ENCODE results near the gene RNASEH2C.
A peak's percentile ranks its signal among the peaks of the same experiment; 100 is the strongest.
"Not testable (repeated sequence)": the region's sequence is repeated elsewhere in the genome, so short reads cannot be mapped to it uniquely, and the experiment has no call there.

Gene RNASEH2C

DNA sequence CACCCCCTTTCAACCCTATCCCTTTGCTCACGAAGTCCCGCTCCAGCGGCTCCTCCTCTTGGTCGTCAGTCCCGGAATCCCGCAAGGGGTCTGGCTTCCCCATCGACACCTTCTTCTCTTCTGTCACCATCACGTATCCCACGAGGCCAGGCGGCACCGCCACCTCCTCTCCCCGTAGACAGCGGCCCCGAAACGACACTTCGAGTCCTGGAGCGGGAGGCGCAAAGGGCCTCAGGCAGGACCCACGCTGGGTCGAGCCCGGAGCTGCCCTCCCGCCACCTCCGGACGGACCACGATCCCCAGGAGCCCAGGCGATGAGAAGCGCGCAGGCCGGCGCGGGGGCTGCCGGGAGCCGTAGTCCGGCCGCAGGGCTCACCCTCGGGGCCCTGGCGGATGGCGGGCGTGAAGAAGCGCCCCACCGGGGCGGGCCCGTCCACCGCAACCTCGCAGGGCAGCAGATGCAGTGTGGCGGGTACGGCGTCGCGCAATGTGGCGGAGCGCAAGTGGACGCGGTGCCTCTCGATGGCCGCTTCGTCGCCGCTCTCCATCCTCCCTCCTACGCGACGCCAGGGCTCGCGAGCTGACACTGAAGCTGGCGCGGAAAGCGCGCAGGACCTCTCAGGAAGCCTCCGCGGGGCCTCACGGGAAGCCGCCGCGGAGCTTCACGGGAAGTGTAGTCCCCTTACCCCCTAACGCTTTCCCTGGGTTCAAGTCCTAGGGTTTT is at the start of gene RNASEH2C:
RNASEH2C (minus strand) TSS at position 588 of the 724 bp plus-strand sequence; CDS start at position 548, 40 bp downstream.
- DNase-seq, result peak; percentile 95

DNA sequence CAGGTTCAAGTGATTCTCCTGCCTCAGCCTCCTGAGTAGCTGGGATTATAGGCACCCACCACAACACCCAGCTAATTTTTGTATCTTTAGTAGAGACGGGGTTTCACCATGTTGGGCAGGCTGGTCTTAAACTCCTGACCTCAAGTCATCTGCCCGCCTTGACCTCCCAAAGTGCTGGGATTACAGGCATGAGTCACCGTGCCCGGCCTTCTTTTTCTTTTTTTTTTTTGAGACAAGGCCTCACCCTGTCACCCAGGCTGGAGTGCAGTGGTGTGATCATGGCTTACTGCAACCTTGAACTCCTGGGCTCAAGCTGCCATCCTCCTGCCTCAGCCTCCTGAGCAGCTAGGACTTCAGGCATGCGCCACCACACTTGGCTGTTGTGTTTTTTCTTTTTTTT is 47.2 kb upstream of the RNASEH2C start:
- DNase-seq, result not testable (repeated sequence)

DNA sequence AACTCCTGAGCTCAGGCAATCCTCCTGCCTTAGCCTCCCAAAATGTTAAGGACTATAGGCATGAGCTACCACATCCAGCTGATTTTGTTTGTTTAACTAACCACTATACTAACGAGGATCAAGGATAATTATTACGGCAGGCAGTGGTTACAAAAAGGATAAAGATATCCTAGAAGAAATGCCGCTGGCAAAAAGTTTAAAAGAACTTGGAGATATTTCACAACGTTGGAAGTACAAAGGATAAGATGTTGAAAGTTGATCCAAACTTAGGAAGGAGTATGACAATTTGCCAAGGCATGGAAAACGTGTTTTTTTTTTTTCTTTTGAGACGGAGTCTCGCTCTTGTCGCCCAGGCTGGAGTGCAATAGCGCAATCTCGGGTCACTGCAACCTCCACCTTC is 46.8 kb upstream of the RNASEH2C start:
- DNase-seq, result no peak

DNA sequence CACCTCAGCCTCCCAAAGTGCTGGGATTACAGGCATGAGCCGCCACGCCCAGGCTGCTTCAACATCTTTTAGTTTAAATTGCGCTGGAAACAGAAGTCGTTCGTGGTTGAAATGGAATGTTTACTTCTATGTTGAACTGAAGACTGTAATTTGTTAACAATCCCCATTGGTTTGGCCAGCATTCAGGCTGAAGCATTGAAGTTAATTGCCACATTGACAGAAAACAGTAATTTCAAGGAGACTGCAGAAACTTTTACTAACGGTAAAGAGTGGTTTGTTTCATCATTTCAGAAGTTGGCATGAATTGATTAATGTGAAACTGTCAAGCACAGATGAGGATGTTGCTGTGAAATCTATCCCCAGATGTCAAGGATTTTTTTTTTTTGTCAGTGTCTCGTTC is 45.9 kb upstream of the RNASEH2C start:
- DNase-seq, result no peak

- DNase-seq, result no peak
Measured at GRCh38 chr11:65764434-65764833, 43.8 kb upstream of the RNASEH2C start.

DNA sequence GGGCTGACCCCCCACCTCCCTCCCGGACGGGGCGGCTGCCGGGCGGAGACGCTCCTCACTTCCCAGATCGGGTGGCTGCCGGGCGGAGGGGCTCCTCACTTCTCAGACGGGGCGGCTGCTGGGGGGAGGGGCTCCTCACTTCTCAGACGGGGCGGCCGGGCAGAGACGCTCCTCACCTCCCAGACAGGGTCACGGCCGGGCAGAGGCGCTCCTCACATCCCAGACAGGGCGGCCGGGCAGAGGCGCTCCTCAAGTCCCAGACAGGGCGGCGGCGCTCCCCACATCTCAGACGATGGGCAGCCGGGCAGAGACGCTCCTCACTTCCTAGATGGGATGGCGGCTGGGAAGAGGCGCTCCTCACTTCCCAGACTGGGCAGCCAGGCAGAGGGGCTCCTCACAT is 42.2 kb upstream of the RNASEH2C start:
- not testable (repeated sequence) for DNase-seq

GRCh38 chr11:65762169-65762568 is 41.6 kb upstream of the RNASEH2C start:
- not testable (repeated sequence) for DNase-seq

- no peak for DNase-seq
Measured at GRCh38 chr11:65745049-65745448, 24.5 kb upstream of the RNASEH2C start.

GRCh38 chr11:65744699-65745042 is 24.1 kb upstream of the RNASEH2C start:
- DNase-seq, result no peak

- no peak for DNase-seq
Measured at GRCh38 chr11:65744026-65744698, 23.6 kb upstream of the RNASEH2C start.

- no peak for DNase-seq
Measured at GRCh38 chr11:65743681-65744025, 23.1 kb upstream of the RNASEH2C start.

GRCh38 chr11:65742353-65742752 is 21.8 kb upstream of the RNASEH2C start:
- DNase-seq, result no peak

DNA sequence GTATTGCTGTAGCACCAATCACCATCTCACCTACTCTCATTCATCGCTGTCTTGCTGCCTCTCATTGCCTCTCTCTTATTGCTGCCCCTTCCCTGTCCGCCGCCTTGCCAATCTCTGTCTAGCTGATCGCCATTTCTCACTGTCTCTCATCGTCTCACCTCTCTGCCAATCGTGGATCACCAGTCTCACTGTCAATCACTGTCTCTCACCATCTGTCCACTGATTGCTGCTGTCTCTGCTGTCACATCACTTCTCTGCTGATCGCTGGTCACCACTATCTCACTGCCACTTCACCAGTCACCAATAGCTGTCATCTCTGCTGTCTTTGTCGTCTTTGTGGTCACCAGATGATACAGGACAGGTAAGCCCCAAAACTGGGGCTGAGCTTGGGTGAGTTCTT is 20.6 kb upstream of the RNASEH2C start:
- no peak for DNase-seq

- no peak for DNase-seq
Measured at GRCh38 chr11:65739022-65739421, 18.4 kb upstream of the RNASEH2C start.

GRCh38 chr11:65736810-65737209 is 16.2 kb upstream of the RNASEH2C start:
- no peak for DNase-seq

DNA sequence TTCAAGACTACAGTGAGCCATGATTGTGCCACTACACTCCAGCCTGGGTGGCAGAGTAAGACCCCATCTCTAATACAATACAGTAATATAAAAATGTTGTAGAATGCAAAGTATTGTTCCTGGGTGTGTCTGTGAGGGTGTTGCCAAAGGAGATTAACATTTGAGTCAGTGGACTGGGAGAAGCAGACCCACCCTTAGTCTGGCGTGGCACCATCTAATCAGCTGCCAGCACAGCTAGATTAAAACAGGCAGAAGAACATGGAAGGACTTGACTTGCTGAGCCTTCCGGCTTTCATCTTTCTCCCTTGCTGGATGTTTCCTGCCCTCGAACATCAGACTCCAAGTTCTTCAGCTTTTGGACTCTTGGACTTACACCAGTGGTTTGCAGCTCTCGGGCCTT is 14.5 kb upstream of the RNASEH2C start:
- not testable (repeated sequence) for DNase-seq

- no peak for DNase-seq
Measured at GRCh38 chr11:65730461-65730860, 9.9 kb upstream of the RNASEH2C start.

DNA sequence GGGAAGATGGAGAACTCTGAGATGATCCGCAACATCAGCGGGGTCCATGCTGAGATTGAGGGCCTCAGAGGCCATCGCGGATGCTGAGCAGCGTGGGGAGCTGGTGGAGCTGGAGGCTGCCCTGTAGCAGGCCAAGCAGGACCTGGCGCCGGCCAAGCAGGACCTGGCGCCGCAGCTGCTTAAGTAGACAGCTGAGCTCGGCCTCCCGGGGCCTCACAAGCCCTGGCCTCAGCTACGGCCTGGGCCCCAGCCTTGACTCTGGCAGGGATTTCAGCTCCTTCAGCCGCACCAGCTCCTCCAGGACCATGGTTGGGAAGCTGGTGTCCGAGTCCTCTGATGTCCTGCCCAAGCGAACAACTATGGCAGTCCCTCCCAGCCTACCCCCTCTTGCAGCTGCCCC is 7.3 kb upstream of the RNASEH2C start:
- no peak for DNase-seq

DNA sequence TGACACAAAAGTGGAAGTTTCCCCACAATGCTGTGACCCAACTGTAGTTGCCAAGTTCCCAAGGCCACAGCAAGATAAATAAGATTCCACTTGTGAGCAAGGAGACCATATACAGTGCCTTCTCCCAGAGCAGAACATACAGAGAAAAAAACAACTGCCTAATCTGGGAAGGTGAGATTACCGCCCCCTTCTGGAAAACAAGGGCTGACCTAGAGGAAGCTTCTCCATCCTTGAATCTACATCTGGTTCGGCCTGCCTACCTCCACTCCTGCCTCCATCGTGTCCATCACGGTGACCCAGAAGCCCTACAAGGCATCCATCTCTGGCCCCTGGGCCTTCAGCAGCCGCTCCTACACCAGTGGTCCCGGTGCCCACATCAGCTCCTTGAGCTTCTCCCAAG is 6.1 kb upstream of the RNASEH2C start:
- no peak for DNase-seq

GRCh38 chr11:65722261-65722660 is 1.7 kb upstream of the RNASEH2C start:
- DNase-seq, result no peak

DNA sequence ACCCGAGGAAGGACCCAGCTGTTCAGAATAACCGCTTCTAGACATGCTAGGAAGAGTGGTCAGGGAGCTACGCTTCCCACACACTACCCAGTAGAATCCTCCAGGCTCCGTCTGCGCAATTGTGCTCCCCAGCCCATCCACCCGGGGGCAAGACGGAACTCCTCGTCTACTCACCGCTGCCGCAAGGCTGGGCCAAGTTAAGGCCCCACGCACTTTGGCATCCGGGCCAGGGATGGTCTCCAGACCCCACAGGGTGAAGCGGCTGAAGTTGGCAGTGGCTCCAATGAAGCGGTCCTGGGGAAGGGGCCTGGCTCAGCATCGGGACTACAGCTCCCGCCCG is 757 bp downstream of the RNASEH2C start:
- DNase-seq, result no peak

DNA sequence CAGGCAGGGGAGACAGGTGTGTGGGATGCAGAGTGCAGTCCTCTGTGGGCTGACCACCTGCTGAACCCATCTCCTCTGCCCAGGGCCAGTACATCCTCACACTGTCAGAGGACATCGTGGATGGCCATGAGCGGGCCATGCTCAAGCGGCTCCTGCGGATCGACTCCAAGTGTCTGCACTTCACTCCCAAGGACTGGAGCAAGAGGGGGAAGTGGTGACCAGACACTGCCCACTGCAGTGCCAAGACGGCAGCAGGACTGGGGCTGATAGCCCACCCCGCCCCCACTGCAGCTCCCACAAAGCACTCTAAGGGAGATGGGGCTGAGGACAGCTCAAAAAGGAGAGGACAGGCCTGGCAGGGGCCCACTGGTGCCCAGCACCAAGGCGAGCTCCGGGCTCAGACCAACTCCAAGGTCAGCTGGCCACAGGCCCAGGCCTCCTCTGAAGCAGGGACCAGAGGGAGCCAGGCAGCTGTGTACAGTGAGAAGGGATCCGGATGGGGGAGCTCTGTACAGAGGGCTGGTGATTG is 1.6 kb downstream of the RNASEH2C start:
- no peak for DNase-seq

- DNase-seq, result no peak
Measured at GRCh38 chr11:65718531-65718930, 2.1 kb downstream of the RNASEH2C start.

DNA sequence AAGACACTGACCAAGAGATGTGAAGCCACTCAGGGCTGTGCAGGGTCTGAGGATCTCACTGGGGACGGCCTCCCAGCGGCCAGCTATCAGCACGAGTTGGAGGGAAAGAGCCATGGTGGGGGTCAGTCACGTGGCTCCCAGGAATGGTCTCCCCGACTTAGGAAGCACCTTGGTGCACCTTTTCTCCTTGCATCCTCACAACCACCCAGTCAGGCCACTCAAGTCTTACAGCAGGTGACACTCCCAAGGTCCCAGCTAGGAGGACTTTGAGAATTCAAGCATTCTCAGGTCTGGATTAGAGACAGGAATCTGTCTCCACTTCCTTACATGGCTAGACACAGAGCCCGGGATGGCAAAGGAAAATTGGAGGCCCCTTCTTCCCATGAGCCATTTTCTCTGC is 2.7 kb downstream of the RNASEH2C start:
- no peak for DNase-seq
